ENCODE results near the gene SSH3.

SSH3 gene, protein sequence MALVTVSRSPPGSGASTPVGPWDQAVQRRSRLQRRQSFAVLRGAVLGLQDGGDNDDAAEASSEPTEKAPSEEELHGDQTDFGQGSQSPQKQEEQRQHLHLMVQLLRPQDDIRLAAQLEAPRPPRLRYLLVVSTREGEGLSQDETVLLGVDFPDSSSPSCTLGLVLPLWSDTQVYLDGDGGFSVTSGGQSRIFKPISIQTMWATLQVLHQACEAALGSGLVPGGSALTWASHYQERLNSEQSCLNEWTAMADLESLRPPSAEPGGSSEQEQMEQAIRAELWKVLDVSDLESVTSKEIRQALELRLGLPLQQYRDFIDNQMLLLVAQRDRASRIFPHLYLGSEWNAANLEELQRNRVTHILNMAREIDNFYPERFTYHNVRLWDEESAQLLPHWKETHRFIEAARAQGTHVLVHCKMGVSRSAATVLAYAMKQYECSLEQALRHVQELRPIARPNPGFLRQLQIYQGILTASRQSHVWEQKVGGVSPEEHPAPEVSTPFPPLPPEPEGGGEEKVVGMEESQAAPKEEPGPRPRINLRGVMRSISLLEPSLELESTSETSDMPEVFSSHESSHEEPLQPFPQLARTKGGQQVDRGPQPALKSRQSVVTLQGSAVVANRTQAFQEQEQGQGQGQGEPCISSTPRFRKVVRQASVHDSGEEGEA
- long read RNA-seq, donor 1 = 0 reads
- long read RNA-seq, donor 2 = 0 reads
- long read RNA-seq, donor 3, partial matches to known transcripts = 0 of 1 reads
- long read RNA-seq, donor 3, other reads (novel, unspliced or antisense) = 0 of 1 reads
- long read RNA-seq, donor 4 = 0 reads
- long read RNA-seq, donor 5, transcript SSH3-201 (14 exons, 2,871 nt) = major isoform, 5 of 5 reads
- long read RNA-seq, donor 5, partial matches to known transcripts = 0 of 5 reads
- long read RNA-seq, donor 5, other reads (novel, unspliced or antisense) = 0 of 5 reads
- long read RNA-seq, donor 6, partial matches to known transcripts = 0 of 1 reads
- long read RNA-seq, donor 6, other reads (novel, unspliced or antisense) = 0 of 1 reads
- long read RNA-seq, donor 7, partial matches to known transcripts = 0 of 4 reads
- long read RNA-seq, donor 7, other reads (novel, unspliced or antisense) = 0 of 4 reads
- long read RNA-seq, donor 8, partial matches to known transcripts = 11 of 14 reads
- long read RNA-seq, donor 8, other reads (novel, unspliced or antisense) = 0 of 14 reads

DNA sequence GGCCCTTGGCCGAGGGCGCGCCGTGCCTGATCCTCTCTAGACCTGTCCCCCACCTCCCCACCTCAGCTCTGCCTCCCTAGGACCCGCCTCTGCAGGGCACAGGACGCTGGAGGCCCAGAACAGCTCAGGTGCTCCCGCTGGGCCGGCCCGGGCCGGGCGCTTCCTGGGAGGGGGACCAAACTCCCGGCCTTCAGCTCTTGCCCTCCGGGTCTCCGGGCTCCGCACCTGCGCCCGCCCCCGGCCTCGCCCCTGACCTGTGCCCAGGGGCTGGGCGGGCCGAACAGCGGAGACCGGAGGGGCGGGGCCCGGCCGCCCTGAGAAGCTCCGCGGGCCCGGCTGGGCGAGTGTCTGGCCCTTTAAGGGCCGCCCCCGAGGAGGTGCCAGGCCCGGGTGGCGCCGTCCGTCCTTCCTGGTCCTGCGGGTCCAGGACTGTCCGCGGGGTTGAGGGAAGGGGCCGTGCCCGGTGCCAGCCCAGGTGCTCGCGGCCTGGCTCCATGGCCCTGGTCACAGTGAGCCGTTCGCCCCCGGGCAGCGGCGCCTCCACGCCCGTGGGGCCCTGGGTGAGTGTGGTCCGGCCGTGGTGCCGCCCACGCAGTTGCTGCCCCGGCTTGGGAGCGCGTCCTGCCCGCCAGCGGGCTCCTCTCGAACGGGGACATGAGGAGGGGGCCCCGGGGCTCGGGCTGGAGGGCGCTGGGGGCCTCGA is at the start of gene SSH3:
Gene SSH3 (plus strand): TSS at position 399 of the 703 bp plus-strand sequence. CDS start 96 bp downstream, at position 495.
- DNase-seq = peak; percentile 90

DNA sequence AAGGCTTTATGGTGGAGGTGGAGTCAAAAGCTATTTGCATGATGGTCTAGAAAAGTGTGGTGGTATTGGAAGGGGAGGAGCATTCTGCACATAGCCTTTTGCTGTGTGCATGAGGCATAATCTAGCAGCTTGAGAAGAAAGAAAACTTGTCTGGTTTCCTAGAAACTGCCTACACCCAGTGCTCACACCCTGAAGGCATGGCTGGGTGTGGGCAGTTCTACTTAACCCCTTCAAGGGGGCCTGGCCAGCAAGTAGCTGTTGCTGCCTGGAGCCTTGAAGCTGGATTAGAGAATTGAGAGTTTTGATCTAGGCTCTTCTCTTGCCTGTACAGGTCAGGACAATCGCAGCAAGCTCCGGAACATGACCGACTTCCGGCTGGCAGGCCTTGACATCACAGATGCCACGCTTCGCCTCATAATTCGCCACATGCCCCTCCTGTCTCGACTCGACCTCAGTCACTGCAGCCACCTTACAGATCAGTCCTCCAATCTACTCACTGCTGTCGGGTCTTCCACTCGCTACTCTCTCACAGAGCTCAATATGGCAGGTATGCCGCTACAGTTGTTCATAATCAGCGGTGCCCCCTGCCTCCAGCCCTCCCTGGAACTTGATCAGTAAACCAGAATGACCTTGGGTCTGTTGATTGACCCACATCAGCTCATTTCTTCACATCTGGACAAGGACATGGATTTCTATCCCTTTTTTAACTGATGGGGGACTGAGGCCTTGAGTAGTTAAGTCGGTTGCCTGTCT is 49.3 kb upstream of the SSH3 start:
- no peak for DNase-seq

- DNase-seq = no peak
Measured at GRCh38 chr11:67254798-67255197, 48.5 kb upstream of the SSH3 start.

DNA sequence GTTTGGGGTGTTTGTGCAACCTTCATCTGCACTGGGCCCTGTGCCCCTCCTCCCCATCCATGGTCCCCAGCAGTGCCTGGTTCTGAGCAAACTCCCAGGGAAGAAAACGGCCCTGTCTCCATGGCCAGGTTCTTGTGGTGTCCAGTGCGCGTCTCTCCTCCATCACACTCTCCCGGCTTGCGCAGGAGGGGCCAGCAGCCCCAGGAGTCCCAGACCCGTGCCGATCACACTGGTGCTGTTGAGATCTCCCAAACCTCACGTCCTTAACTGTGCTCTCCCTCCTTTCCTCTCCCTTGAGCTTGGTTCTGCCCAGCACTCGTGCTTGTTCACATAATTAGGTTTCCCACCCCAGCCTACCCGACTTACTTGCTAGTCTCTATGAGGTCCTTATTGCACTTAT is 48.0 kb upstream of the SSH3 start:
- no peak for DNase-seq

GRCh38 chr11:67255864-67256263 is 47.5 kb upstream of the SSH3 start:
- no peak for DNase-seq

GRCh38 chr11:67256477-67257135 is 46.7 kb upstream of the SSH3 start:
- no peak for DNase-seq

- no peak for DNase-seq
Measured at GRCh38 chr11:67260406-67260805, 42.9 kb upstream of the SSH3 start.

DNA sequence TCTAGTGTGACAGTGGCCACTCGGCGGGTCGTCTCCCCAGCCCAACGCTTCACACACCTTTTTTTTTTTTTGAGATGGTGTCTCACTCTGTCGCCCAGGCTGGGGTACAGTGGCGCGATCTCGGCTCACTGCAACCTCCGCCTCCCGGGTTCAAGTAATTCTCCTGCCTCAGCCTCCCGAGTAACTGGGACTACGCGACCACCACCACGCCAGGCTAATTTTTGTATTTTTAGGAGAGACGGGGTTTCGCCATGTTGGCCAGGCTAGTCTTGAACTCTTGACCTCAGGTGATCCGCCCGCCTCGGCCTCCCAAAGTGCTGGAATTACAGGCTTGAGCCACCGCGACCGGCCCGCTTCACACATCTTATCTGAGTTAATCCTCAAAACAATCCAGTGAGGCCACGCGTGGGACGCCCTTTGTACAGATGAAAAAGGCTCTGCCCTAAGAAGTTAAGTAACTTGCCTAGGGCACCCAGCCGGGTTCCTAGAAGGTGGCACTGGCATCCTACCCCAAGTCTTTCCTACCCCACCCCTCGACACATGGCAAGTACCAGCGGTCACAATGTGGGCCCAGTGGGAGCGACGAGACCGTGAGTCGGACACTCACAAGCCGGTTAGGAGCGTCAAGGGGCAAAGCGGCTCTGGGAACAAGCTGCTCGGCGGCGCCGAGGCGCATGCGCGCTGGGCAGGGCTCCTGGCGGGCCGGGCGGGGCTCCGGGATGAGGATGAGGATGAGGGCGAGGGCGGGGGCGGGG is 42.3 kb upstream of the SSH3 start:
- DNase-seq = peak; percentile 54

- DNase-seq = no peak
Measured at GRCh38 chr11:67261640-67261945, 41.7 kb upstream of the SSH3 start.

DNA sequence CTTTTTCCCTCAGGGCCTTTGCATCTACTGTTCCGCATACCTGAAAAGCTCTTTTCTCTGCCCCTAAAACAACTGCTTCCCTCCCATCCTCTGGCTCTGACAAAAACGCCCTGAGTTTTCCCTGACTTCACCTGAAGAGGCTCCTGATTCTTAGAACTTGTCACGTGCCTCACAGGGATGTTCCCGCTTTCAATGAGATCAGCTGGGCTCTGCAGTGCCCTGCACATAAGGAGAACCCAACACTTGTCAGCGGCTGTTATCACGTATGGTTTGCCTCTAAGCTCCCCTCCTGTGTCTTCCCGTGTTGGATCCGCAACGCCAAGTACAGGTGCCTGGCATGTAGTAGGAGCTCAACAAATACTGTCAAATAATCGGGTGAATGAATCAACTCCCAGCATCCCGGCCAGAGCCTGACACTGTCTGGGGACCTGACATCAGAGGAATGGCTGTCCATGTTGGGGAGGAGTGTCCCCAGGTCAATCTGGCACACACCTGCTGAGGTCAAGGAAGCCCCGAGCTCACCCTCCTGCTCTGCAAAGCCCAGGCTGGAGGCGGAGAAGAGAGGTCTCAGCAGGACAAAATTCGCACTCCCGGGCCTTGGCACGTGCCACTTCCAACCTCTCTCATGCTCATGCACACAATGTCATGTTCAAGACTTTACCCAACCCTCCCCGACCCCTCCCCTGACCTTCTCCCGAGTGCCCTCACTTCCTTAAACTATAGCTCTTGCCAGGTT is 41.2 kb upstream of the SSH3 start:
- no peak for DNase-seq

- DNase-seq = peak; percentile 63
Measured at GRCh38 chr11:67262731-67263675, 40.3 kb upstream of the SSH3 start.

- no peak for DNase-seq
Measured at GRCh38 chr11:67264260-67264659, 39.1 kb upstream of the SSH3 start.

GRCh38 chr11:67264877-67265632 is 38.3 kb upstream of the SSH3 start:
- no peak for DNase-seq

GRCh38 chr11:67265633-67266448 is 37.5 kb upstream of the SSH3 start:
- DNase-seq = peak; percentile 78

- peak; percentile 39 for DNase-seq
Measured at GRCh38 chr11:67266449-67267187, 36.7 kb upstream of the SSH3 start, which contains the start of gene GRK2. Gene GRK2, plus strand, starts transcription at chr11:67266473. Its CDS starts 227 bp downstream, at chr11:67266700.
